GM10248 (cell line): ENCODE results near the gene UNC5CL.

Source experiments
- CTCF ChIA-PET: fragments of 300-600 bp; sonication (Branson Sonifier 250); formaldehyde crosslinking; extraction: SDS; loops from one replicate; lab custom pipeline; 2021; ENCODE audit warnings: antibody characterized with exemption; lab: Yijun Ruan, JAX
- POLR2A ChIA-PET: fragments of 350-650 bp; sonication (Branson Sonifier 250); formaldehyde crosslinking; extraction: SDS; loops from one replicate; lab custom pipeline; 2020; ENCODE audit warnings: antibody characterized with exemption; lab: Yijun Ruan, JAX
- DNase-seq: peaks from one replicate; pipeline ENCODE4 v3.0.0; 2012; ENCODE audit errors: extremely low spot score
- CTCF ChIP-seq: IDR thresholded peaks from 2 replicates; pipeline ENCODE4 v1.5.1; 2012; ENCODE audit warnings: mild to moderate bottlenecking, low read depth; ENCODE audit errors: extremely low read depth, missing control alignments, control extremely low read depth

Gene UNC5CL

GRCh38 chr6:41043151-41043550 lies 4.1 kb upstream of the UNC5CL start:
- POLR2A ChIA-PET: no interaction called here
- DNase-seq: no peak
- TF ChIP-seq CTCF: no peak
- CTCF ChIA-PET: interaction anchor here (1.3 to 11.7 kb wide), 3 partner anchors 10 to 26 kb away, joined by 5 to 169 read pairs (median 85); partner anchors contain the start of gene APOBEC2

GRCh38 chr6:41042226-41043055 lies 3.4 kb upstream of the UNC5CL start, which contains the start of gene TSPO2:
TSS of gene TSPO2 (plus strand) at chr6:41042467. CDS start at chr6:41042986, 519 bp downstream.
- POLR2A ChIA-PET: no interaction called here
- DNase-seq: no peak
- CTCF ChIA-PET: interaction anchor here (1.3 to 11.7 kb wide), 3 partner anchors 11 to 26 kb away, joined by 5 to 169 read pairs (median 85); partner anchors contain the start of gene APOBEC2
- no peak for TF ChIP-seq CTCF

- no peak for DNase-seq
- no peak for TF ChIP-seq CTCF
- POLR2A ChIA-PET: no interaction called here
- CTCF ChIA-PET: interaction anchor here (1.3 to 11.7 kb wide), 7 partner anchors 12 to 278 kb away, joined by 3 to 169 read pairs (median 5); partner anchors contain the start of gene APOBEC2
These were observed 2.0 kb upstream of the UNC5CL start for GRCh38 chr6:41040940-41041536.

GRCh38 chr6:41040101-41040939 lies 1.3 kb upstream of the UNC5CL start:
- ChIA-PET CTCF (interaction anchor here (1.0 to 11.7 kb wide), 10 partner anchors 13 to 279 kb away, joined by 3 to 169 read pairs (median 4); partner anchors contain the start of gene APOBEC2), POLR2A (no interaction called here)
- TF ChIP-seq CTCF: no peak
- DNase-seq: no peak

GRCh38 chr6:41038205-41038604 lies 816 bp downstream of the UNC5CL start:
- no peak for DNase-seq
- CTCF ChIA-PET: interaction anchor here (0.6 to 11.7 kb wide), 8 partner anchors 8 to 38 kb away, joined by 3 to 169 read pairs (median 4); no protein-coding TSS in a partner anchor
- POLR2A ChIA-PET: no interaction called here
- TF ChIP-seq CTCF: no peak
